Activated naive CD4-positive, alpha-beta T cell treated with anti-CD3 and anti-CD28 coated beads, Interleukin-2, amount 50 U/mL, for 16 hours (primary cell): ENCODE measurements around the gene MRO.
"Not testable (repeated sequence)": the region's sequence is repeated elsewhere in the genome, so short reads cannot be mapped to it uniquely, and the experiment has no call there.

Experiments used
- DNase-seq: peaks from one replicate; pipeline ENCODE4 v3.0.0-alpha.2; 2020

Gene MRO

GRCh38 chr18:50819728-50820378, at the start of gene MRO:
MRO (minus strand) TSS chr18:50820016; CDS start chr18:50809400, 10,616 bp downstream.
- DNase-seq = peak; percentile 80

DNA sequence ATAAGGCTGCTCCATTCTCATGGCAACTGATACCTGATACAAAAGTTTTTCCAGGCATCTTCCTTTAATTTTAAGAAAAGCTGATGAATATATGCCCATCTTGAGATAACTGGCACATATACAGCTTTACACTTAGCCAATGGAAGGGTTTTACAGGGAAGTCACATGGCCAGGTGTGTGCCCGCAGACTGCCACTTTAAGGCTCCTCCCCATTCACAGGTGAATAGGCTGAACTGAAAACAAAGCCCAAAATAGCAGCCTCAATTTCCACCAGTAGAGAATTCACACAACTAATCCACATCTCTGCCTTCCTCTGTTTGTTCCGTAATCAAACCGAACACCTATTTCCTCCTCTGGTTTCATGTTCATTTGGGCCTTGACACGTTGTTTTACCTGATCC, 49.3 kb upstream of the MRO start:
- no peak for DNase-seq

GRCh38 chr18:50866765-50867164, 46.9 kb upstream of the MRO start:
- DNase-seq = no peak

GRCh38 chr18:50863840-50864375, 44.1 kb upstream of the MRO start:
- no peak for DNase-seq

GRCh38 chr18:50862401-50862800, 42.6 kb upstream of the MRO start:
- DNase-seq = no peak

DNA sequence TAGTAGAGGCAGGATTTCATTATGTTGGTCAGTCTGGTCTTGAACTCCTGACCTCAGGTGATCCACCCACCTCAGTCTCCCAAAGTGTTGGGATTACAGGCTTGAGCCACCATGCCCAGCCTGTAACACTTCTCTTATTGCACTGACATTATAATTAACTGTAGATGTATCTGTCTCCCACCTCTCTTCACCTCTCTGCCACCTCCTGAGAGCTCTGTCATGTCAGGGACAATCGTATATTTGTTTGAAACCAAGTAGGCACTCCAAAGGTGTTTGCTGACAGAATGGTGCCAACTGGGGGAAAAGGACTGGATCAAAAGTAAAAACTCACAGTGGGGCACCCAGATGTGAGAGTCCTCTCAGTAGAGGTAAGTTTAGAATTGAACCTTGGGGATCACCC, 41.8 kb upstream of the MRO start:
- no peak for DNase-seq

- DNase-seq = no peak
These were observed 40.2 kb upstream of the MRO start for GRCh38 chr18:50859793-50860555.

DNA sequence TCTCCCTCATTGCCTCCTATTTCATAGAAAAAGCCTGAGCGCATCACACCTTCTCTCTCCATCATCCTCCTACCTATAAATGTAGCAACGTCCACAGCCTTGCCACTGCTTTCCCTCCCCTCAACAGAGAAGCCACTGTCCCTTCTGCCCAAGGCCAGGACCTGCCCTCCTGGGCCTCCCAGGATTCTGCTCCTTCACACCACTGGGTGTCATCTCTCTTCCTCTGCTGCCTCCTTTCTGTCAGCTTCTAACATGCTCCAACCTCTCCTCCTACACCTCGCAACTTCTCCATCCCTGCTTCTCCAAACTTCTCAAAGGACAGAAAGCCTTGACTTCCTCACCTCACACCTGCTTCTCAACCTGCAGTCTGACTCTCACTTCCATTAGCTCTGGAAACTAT, 37.9 kb upstream of the MRO start:
- no peak for DNase-seq

DNA sequence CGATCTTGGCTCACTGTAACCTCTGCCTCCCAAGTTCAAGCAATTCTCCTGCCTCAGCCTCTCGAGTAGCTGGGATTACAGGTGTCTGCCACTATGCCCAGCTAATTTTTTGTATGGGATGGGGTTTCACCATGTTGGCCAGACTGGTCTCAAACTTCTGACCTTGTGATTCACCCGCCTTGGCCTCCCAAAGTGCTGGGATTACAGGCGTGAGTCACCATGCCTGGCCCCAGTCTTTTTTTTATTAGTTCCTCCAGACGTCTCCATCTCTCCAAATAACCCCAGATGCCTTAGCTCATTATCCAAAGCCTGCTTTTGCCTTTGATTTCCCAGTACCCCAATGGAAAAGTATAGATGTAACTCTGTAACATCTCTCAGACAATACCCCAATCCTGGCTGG, 37.4 kb upstream of the MRO start:
- not testable (repeated sequence) for DNase-seq

GRCh38 chr18:50855976-50856757, 36.4 kb upstream of the MRO start:
- no peak for DNase-seq

DNA sequence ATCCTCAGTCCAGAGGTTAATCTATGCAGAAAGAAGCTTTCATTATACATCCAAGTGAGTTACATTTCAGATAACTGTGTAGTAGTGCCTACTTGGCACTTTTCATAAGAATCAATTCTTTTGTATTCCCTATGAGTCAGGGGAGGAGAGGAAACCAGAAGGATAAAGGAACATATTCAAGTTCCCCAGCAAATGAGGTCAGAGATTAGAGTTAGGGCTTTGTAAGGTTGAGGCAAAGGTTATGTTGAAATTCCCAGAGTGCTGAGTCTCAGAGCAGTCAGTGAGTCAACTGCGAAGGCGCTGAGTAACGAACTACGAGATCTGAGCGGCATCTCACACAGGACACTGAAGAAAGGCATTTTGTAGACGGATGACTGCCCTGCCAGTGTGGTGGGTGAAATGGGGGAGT, 34.1 kb upstream of the MRO start:
- DNase-seq = no peak

- no peak for DNase-seq
These were observed 30.7 kb upstream of the MRO start for GRCh38 chr18:50850307-50851065.

- DNase-seq = no peak
These were observed 29.6 kb upstream of the MRO start for GRCh38 chr18:50849419-50849821.

- no peak for DNase-seq
These were observed 29.2 kb upstream of the MRO start for GRCh38 chr18:50848991-50849390.

GRCh38 chr18:50848061-50848551, 28.3 kb upstream of the MRO start:
- DNase-seq = no peak

GRCh38 chr18:50847192-50847591, 27.4 kb upstream of the MRO start:
- no peak for DNase-seq

- DNase-seq = no peak
These were observed 25.1 kb upstream of the MRO start for GRCh38 chr18:50844960-50845359.

- DNase-seq = no peak
These were observed 24.7 kb upstream of the MRO start for GRCh38 chr18:50844554-50844953.

GRCh38 chr18:50842846-50843245, 23.0 kb upstream of the MRO start:
- no peak for DNase-seq

DNA sequence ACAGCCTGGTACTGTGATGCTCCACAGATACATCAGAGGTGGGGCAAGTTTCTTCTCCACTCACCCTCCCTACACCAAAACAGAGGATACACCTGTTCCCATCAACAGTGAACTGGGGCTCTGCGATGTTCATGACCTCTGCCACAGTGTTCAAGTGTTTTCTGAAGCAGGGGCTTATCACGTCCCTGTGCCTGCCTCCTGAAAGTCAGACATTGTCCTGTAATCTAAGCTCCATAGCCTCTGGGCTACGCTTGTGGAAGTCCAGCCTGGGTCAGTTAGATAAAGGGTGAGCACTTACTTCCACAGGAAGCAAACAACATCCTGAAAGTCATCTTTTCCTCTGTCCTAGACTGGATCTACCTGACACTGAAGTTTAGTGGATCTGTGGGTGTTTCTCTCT, 20.2 kb upstream of the MRO start:
- no peak for DNase-seq

DNA sequence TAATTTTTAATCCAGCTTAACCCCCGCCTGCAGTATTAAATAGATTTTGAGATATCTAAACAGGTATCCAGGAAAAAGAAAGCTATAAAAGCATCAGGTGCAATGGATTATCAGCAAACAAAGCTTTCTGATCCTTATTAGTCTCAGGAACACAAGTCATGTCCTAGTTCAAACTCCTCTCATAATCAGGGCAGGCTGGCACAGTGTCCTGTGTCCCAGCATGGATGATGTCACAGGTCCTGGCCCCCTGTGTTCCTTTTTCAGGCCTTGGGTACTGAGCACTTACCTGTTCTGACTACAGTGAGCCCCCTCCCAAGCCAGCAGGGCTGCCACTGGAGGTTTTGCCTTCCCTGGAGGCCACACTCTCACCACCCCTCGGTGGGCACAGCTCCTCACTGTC, 19.5 kb upstream of the MRO start:
- DNase-seq = no peak

DNA sequence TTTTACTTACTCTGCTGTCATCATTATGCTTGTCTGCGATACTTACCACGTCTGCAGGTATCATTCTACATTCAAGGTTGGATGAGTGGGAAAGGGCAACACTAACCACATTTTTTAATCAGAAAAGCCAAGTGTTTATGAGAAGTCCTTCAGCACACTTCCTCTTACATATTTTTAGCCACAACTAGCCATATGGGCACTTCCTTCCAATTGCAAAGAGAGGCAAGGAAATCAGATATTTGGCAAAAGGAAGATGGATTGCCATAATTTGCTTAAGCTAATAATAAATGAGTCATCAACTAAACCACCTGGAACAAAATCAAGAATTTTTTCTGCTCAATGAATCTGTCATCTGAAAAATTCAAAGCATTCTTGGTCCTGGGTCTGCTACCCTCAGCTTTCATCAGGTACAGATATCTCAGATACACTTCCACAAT, 16.7 kb upstream of the MRO start:
- DNase-seq = no peak

GRCh38 chr18:50833496-50833895, 13.7 kb upstream of the MRO start:
- DNase-seq = not testable (repeated sequence)
